ENCODE results near the gene C1orf167. TPM values are rescaled to one million over a fixed set of nuclear protein-coding genes. Genes with fewer than 3 reads are reported as not detected.

C1orf167 gene
- total RNA-seq, 1 experiment from 2014 or later: 0.39 TPM

DNA sequence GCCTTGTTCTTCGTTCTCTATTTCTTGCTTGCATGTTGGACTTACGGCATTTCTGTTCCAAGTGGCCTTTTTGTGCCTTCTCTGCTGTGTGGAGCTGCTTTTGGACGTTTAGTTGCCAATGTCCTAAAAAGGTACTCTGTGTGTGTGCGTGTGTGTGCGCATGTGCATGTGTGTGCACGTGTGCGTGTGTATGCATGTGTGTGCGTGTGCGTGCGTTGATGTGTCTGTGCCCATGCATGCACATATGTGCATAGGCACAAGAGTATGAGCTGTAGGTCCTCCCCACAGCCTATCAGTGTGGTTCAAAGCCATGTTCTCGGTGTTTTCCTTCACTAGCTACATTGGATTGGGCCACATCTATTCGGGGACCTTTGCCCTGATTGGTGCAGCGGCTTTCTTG, 71.9 kb downstream of the C1orf167 start:
- Histone ChIP-seq H4K91ac (ENCODE audit: insufficient read length, low read depth, low read length) (no peak overlapping the region), H3K14ac (ENCODE audit: insufficient read depth, low read length) (no peak overlapping the region), H4K5ac (ENCODE audit: insufficient read length, low read depth, low read length) (no peak overlapping the region), H3K4me1 (ENCODE audit: insufficient read depth, low read length) (no peaks in the 10 kb centered on the region), H3K56ac (ENCODE audit: insufficient read length, low read depth, low read length) (no peak overlapping the region), H2BK5ac (ENCODE audit: insufficient read length, low read length) (no peak overlapping the region), H2BK120ac (ENCODE audit: low read depth, low read length, poor library complexity, severe bottlenecking) (no peak overlapping the region), H3K23ac (ENCODE audit: insufficient read length, low read depth, low read length) (no peak overlapping the region), H3K23me2 (ENCODE audit: insufficient read length, low read depth, low read length, poor library complexity, severe bottlenecking) (no peaks in the 10 kb centered on the region), H2AFZ (ENCODE audit: low read length) (no peak overlapping the region), H4K20me1 (ENCODE audit: control insufficient read depth, insufficient read depth, insufficient read length) (no peaks in the 10 kb centered on the region), H2AK5ac (ENCODE audit: insufficient read length, low read length) (no peak overlapping the region), H2BK20ac (ENCODE audit: low read depth, low read length, poor library complexity, severe bottlenecking) (no peak overlapping the region), H3K27me3 (ENCODE audit: insufficient read depth, low read length) (no peaks in the 10 kb centered on the region), H3T11ph (ENCODE audit: low read length) (no peak overlapping the region), H2BK12ac (ENCODE audit: insufficient read length, low read depth, low read length) (no peak overlapping the region), H3K4me2 (ENCODE audit: insufficient read depth, insufficient read length, low read length) (no peak overlapping the region), H3K9ac (ENCODE audit: extremely low read depth, insufficient read length, low read length) (no peak overlapping the region), H3K79me1 (ENCODE audit: insufficient read depth, low read depth, low read length, poor library complexity, severe bottlenecking) (no peaks in the 10 kb centered on the region), H3K79me2 (ENCODE audit: insufficient read depth, low read length) (no peaks in the 10 kb centered on the region), H3K27ac (ENCODE audit: insufficient read length, low read depth, low read length) (no peak overlapping the region), H3K18ac (ENCODE audit: insufficient read length, low read depth, low read length) (no peak overlapping the region), H4K8ac (replicated peaks; ENCODE audit: insufficient read length, low read depth, low read length) (no peak overlapping the region), H2BK15ac (ENCODE audit: low read depth, low read length) (no peak overlapping the region), H3K9me3 (ENCODE audit: control insufficient read depth, low read depth, low read length) (no peaks in the 10 kb centered on the region), H3K4ac (ENCODE audit: low read depth, low read length) (no peak overlapping the region)
- TF ChIP-seq, protein P1, sequence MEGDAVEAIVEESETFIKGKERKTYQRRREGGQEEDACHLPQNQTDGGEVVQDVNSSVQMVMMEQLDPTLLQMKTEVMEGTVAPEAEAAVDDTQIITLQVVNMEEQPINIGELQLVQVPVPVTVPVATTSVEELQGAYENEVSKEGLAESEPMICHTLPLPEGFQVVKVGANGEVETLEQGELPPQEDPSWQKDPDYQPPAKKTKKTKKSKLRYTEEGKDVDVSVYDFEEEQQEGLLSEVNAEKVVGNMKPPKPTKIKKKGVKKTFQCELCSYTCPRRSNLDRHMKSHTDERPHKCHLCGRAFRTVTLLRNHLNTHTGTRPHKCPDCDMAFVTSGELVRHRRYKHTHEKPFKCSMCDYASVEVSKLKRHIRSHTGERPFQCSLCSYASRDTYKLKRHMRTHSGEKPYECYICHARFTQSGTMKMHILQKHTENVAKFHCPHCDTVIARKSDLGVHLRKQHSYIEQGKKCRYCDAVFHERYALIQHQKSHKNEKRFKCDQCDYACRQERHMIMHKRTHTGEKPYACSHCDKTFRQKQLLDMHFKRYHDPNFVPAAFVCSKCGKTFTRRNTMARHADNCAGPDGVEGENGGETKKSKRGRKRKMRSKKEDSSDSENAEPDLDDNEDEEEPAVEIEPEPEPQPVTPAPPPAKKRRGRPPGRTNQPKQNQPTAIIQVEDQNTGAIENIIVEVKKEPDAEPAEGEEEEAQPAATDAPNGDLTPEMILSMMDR (conservative IDR thresholded peaks at IDR 0.05): no peak
- WGBS (ENCODE audit: extremely low coverage, insufficient read length, low lambda C conversion rate): no CpG with 5 or more reads among the region's 13 CpGs
- Mint-ChIP-seq H3K4me3 (no peak overlapping the region), H3K27ac (no peak overlapping the region), H3K4me1 (no peaks in the 10 kb centered on the region), H3K9me3 (no peaks in the 10 kb centered on the region), H3K27me3 (ENCODE audit: low read depth) (no peaks in the 10 kb centered on the region), H3K36me3 (ENCODE audit: insufficient read depth in 1 of 3, low read depth in 3 of 3) (peaks cover 32 to 88% (median 62%) of the 10 kb centered on the region in 3 experiments)
- no peak for DNase-seq
